HepG2 (cell line): ENCODE measurements around the gene KAT6B. TPM values are rescaled to one million over a fixed set of nuclear protein-coding genes. Genes with fewer than 3 reads are reported as not detected.

Experiments
- ATAC-seq: fragments of 200-7000 bp; cut with Tn5 transposase; 3 replicates; pipeline ENCODE4 v1.9.1; 2020; ENCODE audit warnings: mild to moderate bottlenecking, moderate library complexity
- BruUV-seq: library from RNA; stranded (reverse); fragments of 400-500 nt; replicated peaks from 2 replicates; lab custom pipeline; 2021; lab: Mats Ljungman, UMichigan
- CTCF ChIA-PET: fragments of 300-600 bp; formaldehyde crosslinking; extraction: SDS; loops from one replicate; lab custom pipeline; 2021; ENCODE audit warnings: low total read pairs, inconsistent platforms, low intra/inter-chr PET ratio; lab: Yijun Ruan, JAX
- POLR2A ChIA-PET: fragments of 350-600 bp; sonication (Branson Sonifier 250); formaldehyde crosslinking; loops from one replicate; lab custom pipeline; 2020; ENCODE audit warnings: antibody characterized with exemption, inconsistent platforms; lab: Yijun Ruan, JAX
- DNase-seq: peaks from one replicate; pipeline ENCODE4 v3.0.0-alpha.2; 2015; ENCODE audit warnings: low spot score
- FAIRE-seq: peaks from 3 replicates; lab custom pipeline; 2011; peaks lifted over from hg19 to GRCh38; lab: Jason Lieb, UNC
- H2AFZ ChIP-seq: one replicate; pipeline ENCODE4 v1.6.1; 2011; ENCODE audit warnings: low read length, inconsistent platforms
- H3K27ac ChIP-seq: fragments of 300-600 bp; 3 replicates; pipeline ENCODE4 v1.8.0; 2011; ENCODE audit warnings: mixed run types, mild to moderate bottlenecking, mixed read lengths, low read length, inconsistent platforms; ENCODE audit not compliant: insufficient read depth; ENCODE audit errors: extremely low read length
- H3K27me3 ChIP-seq, 2 experiments: fragments of 200-600 bp in 1 of 2; 2 replicates in 1 of 2; 3 replicates in 1 of 2; pipeline versions ENCODE4 v1.6.0 to v1.8.0; 2011; ENCODE audit warnings: low read length in 2 of 2, mild to moderate bottlenecking in 2 of 2, moderate library complexity in 2 of 2, inconsistent platforms in 1 of 2; ENCODE audit not compliant: insufficient read depth in 2 of 2, control insufficient read depth in 1 of 2
- H3K36me3 ChIP-seq, 2 experiments: fragments of 200-600 bp in 1 of 2; replicated peaks in 1 of 2; 2 replicates in 1 of 2; 3 replicates in 1 of 2; pipeline versions ENCODE4 v1.5.1 to v1.8.0; 2011; ENCODE audit warnings: low read length in 2 of 2, inconsistent platforms in 1 of 2; ENCODE audit not compliant: insufficient read depth in 2 of 2, control insufficient read depth in 1 of 2
- H3K4me1 ChIP-seq: 2 replicates; pipeline ENCODE4 v1.5.1; 2012; ENCODE audit warnings: low read length, inconsistent platforms; ENCODE audit not compliant: insufficient read depth
- H3K4me2 ChIP-seq: 2 replicates; pipeline ENCODE4 v1.6.0; 2011; ENCODE audit warnings: low read depth, low read length, inconsistent platforms
- H3K4me3 ChIP-seq, 3 experiments: fragments of 200-600 bp in 1 of 3; sonication (generic), shearing (Covaris generic) in 1 of 3; replicated peaks in 1 of 3; 2 replicates each; pipeline ENCODE4 v1.5.1; 2011 to 2016; ENCODE audit warnings: low read length in 3 of 3, inconsistent platforms in 2 of 3, low read depth in 2 of 3, mild to moderate bottlenecking in 2 of 3, control low read depth in 1 of 3, mixed read lengths in 1 of 3; ENCODE audit not compliant: insufficient read depth in 1 of 3
- H3K79me2 ChIP-seq: one replicate; pipeline ENCODE4 v1.6.1; 2011; ENCODE audit warnings: low read length, inconsistent platforms; ENCODE audit not compliant: insufficient read depth
- H3K9ac ChIP-seq: 2 replicates; pipeline ENCODE4 v1.6.0; 2011; ENCODE audit warnings: mild to moderate bottlenecking, low read depth, low read length, inconsistent platforms; ENCODE audit not compliant: insufficient read depth
- H3K9me3 ChIP-seq: 2 replicates; pipeline ENCODE4 v1.5.1; 2012; ENCODE audit warnings: mild to moderate bottlenecking, low read length
- H4K20me1 ChIP-seq: 2 replicates; pipeline ENCODE4 v1.6.0; 2011; ENCODE audit warnings: inconsistent platforms, mild to moderate bottlenecking, low read length, moderate library complexity; ENCODE audit not compliant: insufficient read depth
- DNMT1 ChIP-seq: sonication (generic); formaldehyde crosslinking; IDR thresholded peaks from 2 replicates; pipeline ENCODE4 v1.5.1; 2020; ENCODE audit warnings: mild to moderate bottlenecking, missing genetic modification reagents
- IRF2 ChIP-seq: IDR thresholded peaks from 2 replicates; pipeline ENCODE4 v1.6.1; 2018; ENCODE audit warnings: missing genetic modification reagents, missing compliant biosample characterization
- PCBP1 ChIP-seq: fragments of 200-400 bp; formaldehyde crosslinking; IDR thresholded peaks from 2 replicates; pipeline ENCODE4 v1.6.1; 2017; ENCODE audit warnings: mild to moderate bottlenecking, low read depth, low read length, borderline replicate concordance
- ZNF180 ChIP-seq: sonication (generic); formaldehyde crosslinking; IDR thresholded peaks from 2 replicates; pipeline ENCODE4 v1.4.0; 2020; ENCODE audit warnings: low read depth, missing genetic modification reagents, borderline replicate concordance
- ZNF337 ChIP-seq: sonication (generic); formaldehyde crosslinking; IDR thresholded peaks from 2 replicates; pipeline ENCODE4 v1.5.1; 2020; ENCODE audit warnings: missing genetic modification reagents, low read depth, mild to moderate bottlenecking, borderline replicate concordance
- WGBS: methylation state at CpG from one replicate; pipeline ENCODE4 v1.1.6; 2017; ENCODE audit warnings: low lambda C conversion rate; 5-methylcytosine and 5-hydroxymethylcytosine counted together
- in situ Hi-C: cut with HindIII; loops from 2 replicates; pipeline ENCODE4 v1.10.0; 2017; ENCODE audit warnings: low pct_unique_long_range_greater_than_20kb; ENCODE audit not compliant: extremely low pct_ligation_motif_present
- intact Hi-C: fragments of 100-400 bp; cut with micrococcal nuclease; formaldehyde crosslinking; loops from one replicate; pipeline ENCODE4 v1.10.0; 2022; ENCODE audit not compliant: unreplicated experiment
- polyA plus RNA-seq, 8 experiments: library from polyadenylated mRNA; depleted of rRNA in 3 of 8; stranded (reverse) in 7 of 8; unstranded in 1 of 8; fragments of >200 nt; fragmentation: Illumina TruSeq in 4 of 8; extraction: Trizol in 4 of 8; gene quantifications; 2 replicates each; pipeline versions ENCODE4 v1.2.1 to v1.2.3, GENCODE V29; 2011 to 2016; ENCODE audit warnings: low read depth in 4 of 8, missing spikeins in 1 of 8, mixed read lengths in 1 of 8; ENCODE audit not compliant: insufficient read depth in 1 of 8
- total RNA-seq, 5 experiments: library from RNA; depleted of rRNA; stranded (reverse); fragments of >200 nt; fragmentation: Illumina TruSeq; extraction: Trizol; gene quantifications; 2 replicates each; pipeline ENCODE4 v1.2.3, GENCODE V29; 2016; ENCODE audit warnings: low read depth in 1 of 5
- TF ChIP-seq, protein P1 (sequence below): sonication (generic); formaldehyde crosslinking; IDR thresholded peaks from 2 replicates; pipeline ENCODE4 v1.8.1; 2023; ENCODE audit warnings: mild to moderate bottlenecking, missing genetic modification reagents
- TF ChIP-seq, protein P2 (sequence below): sonication (generic); formaldehyde crosslinking; IDR thresholded peaks from 2 replicates; pipeline ENCODE4 v1.9.0; 2021; ENCODE audit warnings: missing genetic modification reagents, mild to moderate bottlenecking, borderline replicate concordance
- TF ChIP-seq, protein P3 (sequence below): sonication (generic); formaldehyde crosslinking; IDR thresholded peaks from 2 replicates; pipeline ENCODE4 v1.4.0; 2020; ENCODE audit warnings: missing genetic modification reagents

KAT6B gene
- total and polyA plus RNA-seq, 2 of the 13 experiments (the other 11 are each of a cell fraction or from before 2014, with no cell fraction given) = 3.0 to 9.5 TPM

DNA sequence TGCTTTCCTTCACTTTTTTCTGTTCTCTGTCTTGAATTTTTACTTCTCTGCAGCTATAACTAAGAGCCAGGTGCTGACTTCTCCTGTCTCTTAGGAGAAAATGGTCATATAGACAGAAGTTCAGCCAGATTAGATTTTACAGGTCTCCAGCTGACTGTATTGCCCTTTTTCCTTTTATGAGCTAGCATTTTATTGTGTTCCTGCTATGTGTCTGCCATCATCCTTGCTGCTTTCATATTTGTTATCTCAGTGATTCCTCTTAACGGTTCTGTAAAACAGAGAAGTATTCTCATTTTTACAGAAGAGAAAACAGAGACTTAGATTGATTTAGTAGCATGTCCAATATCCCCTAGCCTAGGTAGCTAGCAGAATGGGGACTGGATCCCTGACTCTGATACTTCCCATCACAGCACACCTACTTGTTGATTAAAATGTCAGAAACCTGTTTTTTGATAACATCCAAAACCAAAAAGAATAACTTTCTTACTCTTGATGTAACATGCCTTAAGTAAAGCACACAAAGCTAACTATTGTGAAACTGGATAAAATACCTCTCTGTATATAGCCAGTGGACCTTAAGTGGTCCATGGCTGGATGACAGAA is 5.2 kb downstream of the KAT6B start:
- DNase-seq (no peak), ATAC-seq (no peak), FAIRE-seq (no peak)
- whole genome bisulfite sequencing = 91% methylated on average over 1 of the region's 1 CpG
- ChIA-PET POLR2A (no interaction called here), CTCF (no interaction called here)
- in situ Hi-C loops (no loop called here), intact Hi-C loops (no loop called here)
- BruUV-seq = TSS peak; percentile 7
- H4K20me1 ChIP-seq = peaks cover 3% of the 10 kb centered on the region; the same call in 1 of the 2 replicates
- TF ChIP-seq, protein P1, sequence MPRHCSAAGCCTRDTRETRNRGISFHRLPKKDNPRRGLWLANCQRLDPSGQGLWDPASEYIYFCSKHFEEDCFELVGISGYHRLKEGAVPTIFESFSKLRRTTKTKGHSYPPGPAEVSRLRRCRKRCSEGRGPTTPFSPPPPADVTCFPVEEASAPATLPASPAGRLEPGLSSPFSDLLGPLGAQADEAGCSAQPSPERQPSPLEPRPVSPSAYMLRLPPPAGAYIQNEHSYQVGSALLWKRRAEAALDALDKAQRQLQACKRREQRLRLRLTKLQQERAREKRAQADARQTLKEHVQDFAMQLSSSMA (CRISPR knock-in tag) = no peak
- TF ChIP-seq IRF2 (CRISPR knock-in tag) (no peak), DNMT1 (CRISPR knock-in tag) (no peak), ZNF337 (no peak), PCBP1 (no peak), ZNF180 (CRISPR knock-in tag) (no peak)
- TF ChIP-seq, protein P2, sequence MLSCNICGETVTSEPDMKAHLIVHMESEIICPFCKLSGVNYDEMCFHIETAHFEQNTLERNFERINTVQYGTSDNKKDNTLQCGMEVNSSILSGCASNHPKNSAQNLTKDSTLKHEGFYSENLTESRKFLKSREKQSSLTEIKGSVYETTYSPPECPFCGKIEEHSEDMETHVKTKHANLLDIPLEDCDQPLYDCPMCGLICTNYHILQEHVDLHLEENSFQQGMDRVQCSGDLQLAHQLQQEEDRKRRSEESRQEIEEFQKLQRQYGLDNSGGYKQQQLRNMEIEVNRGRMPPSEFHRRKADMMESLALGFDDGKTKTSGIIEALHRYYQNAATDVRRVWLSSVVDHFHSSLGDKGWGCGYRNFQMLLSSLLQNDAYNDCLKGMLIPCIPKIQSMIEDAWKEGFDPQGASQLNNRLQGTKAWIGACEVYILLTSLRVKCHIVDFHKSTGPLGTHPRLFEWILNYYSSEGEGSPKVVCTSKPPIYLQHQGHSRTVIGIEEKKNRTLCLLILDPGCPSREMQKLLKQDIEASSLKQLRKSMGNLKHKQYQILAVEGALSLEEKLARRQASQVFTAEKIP (CRISPR knock-in tag) = no peak
- TF ChIP-seq, protein P3, sequence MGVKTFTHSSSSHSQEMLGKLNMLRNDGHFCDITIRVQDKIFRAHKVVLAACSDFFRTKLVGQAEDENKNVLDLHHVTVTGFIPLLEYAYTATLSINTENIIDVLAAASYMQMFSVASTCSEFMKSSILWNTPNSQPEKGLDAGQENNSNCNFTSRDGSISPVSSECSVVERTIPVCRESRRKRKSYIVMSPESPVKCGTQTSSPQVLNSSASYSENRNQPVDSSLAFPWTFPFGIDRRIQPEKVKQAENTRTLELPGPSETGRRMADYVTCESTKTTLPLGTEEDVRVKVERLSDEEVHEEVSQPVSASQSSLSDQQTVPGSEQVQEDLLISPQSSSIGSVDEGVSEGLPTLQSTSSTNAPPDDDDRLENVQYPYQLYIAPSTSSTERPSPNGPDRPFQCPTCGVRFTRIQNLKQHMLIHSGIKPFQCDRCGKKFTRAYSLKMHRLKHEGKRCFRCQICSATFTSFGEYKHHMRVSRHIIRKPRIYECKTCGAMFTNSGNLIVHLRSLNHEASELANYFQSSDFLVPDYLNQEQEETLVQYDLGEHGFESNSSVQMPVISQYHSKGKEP (CRISPR knock-in tag) = no peak
- no peak overlapping the region for H3K4me2 ChIP-seq
- H3K27ac ChIP-seq = no peak overlapping the region
- H3K9me3 ChIP-seq = no peaks in the 10 kb centered on the region
- H3K79me2 ChIP-seq = peaks cover 52% of the 10 kb centered on the region
- no peak overlapping the region for H3K4me3 ChIP-seq
- no peak overlapping the region for H3K9ac ChIP-seq
- H2AFZ ChIP-seq = no peak overlapping the region
- H3K27me3 ChIP-seq = no peaks in the 10 kb centered on the region
- peaks cover 2 to 5% of the 10 kb centered on the region in 2 experiments; a peak in 2 of 5 replicates for H3K36me3 ChIP-seq
- H3K4me1 ChIP-seq = peaks cover 25% of the 10 kb centered on the region
